ENCODE results near the gene C1orf122.
"Not testable (repeated sequence)": the region's sequence is repeated elsewhere in the genome, so short reads cannot be mapped to it uniquely, and the experiment has no call there.

The C1orf122 gene

DNA sequence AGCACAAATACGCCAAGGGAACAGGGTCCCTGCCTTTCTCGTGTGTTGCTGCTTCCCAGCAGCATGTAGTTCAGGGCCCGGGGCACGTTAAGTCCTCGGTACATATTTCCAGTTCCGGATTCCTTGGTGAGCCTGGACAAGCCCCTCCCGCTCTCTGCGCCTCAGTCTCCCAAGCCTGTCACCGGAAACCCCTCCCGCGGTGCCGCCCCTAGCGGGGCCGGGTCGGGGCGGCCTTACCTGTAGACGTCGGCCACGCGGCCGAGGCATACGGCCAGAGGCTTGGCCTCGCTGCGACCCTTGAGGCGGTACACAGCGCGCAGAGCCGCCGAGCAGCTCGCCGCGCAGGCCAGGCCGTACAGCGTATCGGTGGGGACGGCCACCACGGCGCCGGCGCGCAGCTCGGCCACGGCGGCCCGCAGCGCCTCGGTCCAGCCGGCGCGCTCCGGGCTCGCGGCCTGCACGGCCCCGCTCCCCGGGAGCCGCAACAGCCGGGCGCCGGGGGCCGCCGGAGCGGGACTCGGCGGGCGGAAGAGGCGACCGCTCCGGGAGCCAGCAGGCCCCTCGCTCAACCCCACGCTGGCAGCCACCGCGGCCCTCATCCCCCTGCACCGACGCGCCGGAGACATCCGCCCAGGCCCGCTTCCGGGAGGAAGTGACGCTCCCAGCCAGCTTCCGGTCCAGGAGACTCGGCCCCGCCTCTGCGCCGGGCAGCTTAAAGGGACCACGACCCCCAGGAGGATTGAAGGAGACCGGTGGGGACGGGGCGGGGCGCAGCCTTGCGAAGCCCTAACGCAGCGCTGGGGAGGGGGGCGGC is at the start of gene C1orf122, which contains the start of gene YRDC:
TSS of gene C1orf122 (plus strand) at position 236 of the 814 bp plus-strand sequence. CDS start 615 bp downstream, outside the sequence.
TSS of gene YRDC (minus strand) at position 654 of the 814 bp plus-strand sequence. CDS start at position 626, 28 bp downstream.
- DNase-seq (ENCODE audit: low spot score): peak; percentile 98
- FAIRE-seq: peak; percentile 68

DNA sequence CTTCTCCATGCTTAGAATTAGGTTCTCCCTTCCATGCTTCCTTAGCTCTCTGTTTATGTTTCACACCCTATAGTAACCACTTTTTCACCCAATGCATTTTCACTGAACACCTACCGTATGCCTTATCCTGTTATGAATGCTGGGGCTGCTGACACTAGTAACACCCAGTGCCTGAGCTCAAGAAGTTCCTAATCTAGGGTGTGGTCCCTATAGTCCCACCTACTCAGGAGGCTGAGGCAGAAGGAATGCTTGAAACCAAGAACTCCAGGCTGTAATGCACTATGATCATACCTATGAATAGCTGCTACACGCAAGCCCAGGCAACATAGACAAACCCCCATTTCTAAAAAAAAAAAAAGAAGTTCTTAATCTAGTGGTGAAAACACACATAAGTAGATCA is 48.1 kb upstream of the C1orf122 start:
- no peak for FAIRE-seq
- DNase-seq (ENCODE audit: low spot score): no peak

DNA sequence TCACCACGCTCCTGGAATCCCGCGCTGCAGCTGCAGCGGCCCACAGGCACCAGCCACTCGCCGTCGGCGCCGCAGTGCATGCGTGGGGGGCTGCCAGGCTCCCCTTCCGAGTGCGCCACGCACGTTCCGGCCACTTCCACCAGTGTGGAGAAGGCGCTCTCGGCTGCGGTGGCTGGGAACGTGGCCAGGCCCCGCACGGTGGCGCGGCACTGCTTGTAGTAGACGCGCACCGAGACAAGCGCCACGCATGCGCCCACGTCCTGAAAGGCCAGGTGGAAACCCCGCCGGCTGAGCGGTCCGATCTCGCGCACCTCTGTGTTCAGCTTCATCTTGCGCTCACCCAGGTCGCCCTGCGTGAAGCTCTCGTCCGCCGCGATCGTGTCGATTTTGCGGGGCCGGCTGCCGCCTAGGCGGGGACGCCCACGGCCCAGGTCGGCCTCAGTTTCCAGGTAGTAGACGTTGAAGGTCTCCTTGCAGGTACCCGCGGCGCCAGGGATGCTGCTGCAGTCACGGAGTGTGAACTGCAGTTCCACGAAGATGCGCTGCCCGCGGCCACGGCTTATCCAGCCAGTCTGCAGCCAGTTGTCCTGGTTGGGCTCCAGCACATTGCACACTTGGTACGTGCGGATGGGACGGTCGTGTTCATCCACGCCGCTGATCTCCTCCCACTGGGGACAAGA is 46.0 kb upstream of the C1orf122 start:
- FAIRE-seq (no peak), DNase-seq (ENCODE audit: low spot score) (no peak)

DNA sequence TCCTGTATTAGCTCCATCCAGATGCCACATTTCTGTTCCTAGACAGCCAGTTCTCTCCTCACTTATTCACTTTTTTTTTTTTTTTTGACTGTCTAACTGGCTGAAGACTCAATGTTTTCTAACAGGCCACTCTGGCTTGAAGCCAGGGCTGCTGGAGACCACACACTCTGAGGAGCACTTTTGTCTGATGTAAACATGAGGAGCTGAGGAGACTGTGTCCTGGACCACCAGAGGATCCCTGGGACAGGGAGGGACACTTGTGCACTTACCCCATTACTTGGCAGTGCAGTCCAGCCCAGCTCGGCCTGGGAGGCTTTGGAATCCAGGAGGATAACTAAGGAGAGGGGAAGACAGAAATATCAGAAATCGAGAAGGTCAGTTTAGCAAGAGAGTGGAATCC is 45.1 kb upstream of the C1orf122 start:
- no peak for FAIRE-seq
- DNase-seq (ENCODE audit: low spot score): no peak

DNA sequence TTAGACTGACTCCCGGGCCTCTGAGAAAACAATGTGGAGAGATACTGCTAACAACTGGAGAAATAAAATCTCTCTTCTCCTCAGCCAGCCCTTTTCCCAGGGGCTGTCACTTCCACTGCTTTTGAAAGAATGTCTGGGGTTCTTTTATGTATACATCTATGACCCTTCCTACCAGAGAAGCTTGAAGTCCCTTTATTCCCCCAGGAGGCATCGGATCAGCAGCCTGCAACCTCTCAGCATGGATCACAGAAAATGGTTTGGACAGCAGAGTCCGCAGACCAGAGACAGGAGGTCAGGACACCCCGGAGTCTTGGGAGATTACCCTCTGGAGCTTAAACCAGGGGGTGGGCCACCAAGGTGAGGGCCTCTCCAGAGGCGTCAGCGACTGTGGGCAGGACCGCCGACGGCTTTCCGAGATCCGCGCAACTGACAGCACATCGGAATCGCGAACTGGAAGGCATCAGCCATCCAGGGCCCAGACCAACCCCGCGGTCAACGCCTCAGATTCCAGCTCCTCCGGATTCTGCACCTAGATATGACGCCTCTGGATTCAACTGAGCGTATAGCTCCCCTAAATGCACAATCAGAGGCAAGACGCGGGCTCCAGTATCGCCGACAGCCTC is 43.7 kb upstream of the C1orf122 start:
- DNase-seq (ENCODE audit: low spot score): no peak
- no peak for FAIRE-seq

DNA sequence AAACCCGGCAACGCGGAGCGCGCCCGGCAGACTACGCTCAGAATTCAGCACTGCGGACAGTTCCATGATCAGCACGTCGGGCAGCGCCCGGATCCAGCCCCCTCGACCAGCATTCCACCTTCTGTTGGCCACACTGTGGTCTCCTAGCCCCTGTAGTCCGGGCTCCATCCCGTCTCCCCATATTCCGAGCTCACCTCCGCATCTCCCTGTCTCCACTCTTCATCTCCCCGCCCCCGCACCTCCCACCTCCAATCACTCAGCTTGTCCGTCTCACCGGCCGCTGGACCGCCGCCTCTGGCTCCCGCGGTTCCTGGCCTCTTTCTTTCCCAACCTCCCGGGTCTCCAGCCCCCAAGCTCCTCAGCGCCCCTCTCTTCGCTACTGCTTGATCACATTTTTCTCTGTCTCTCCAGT is 43.2 kb upstream of the C1orf122 start:
- DNase-seq (ENCODE audit: low spot score) (peak; percentile 67), FAIRE-seq (no peak)

DNA sequence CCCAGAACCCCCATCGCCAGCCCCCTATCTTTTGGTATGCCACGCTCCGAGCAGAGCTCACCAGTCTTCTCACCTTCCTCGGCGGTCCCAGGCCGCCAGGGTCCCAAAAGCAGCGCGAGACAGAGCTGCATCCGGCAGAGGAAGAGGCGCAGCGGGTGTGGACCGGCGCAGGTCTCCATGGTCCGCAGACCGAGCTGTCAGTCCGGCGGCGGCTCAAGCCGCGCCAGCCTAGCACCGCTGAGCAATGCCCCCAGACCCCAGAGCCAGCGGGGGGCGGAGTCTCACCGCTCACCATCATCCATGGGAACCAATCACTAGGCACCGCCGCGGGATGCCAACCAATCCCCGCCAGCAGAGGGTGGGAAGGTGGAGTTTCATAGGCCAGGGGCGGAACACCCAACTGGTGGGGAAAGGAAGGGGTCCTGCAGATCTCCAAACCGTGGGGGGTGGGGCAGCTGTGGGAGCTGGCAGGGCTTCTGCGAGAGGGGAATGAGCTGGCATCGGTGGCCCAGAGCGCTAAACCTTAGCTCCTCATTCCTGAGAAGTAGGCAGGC is 42.6 kb upstream of the C1orf122 start, which contains the start of gene EPHA10:
TSS of gene EPHA10 (minus strand) at position 233 of the 554 bp plus-strand sequence. CDS start at position 179, 54 bp downstream.
- no peak for FAIRE-seq
- no peak for DNase-seq (ENCODE audit: low spot score)

DNA sequence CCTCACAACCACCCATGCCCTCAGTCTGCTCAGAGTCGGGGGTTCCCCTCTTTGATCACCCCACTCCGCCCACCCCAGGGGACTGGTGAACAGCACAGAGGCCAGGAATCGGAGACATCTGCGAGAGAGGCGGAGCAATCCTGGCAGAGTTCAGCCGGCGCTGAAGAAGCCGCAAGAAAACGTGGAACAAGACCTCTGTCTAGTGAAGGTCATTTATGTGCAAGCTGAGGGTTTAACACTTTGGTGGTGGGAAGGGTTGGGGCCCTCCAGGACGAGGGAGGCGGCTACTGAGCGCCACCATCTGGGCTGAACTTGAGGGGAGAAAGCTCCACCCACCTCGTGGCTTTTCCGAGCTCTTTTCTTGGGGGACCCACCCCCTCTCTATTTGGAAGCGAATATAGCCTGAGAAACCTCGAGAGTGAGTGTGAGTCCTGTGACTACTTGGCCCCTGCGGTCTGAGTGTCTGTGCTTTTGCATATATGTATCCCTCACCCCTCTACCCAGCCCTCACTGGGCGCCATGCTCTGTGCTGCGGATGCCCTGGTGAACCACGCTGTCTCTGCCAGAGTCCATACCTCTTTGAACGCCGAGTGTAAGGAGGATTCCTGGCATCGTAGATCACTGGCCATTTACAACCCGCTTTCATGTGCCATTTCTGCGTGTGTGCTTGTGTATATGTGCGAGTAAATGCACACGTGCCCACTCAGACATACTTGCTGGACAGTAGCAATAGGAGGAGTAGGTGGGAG is 41.5 kb upstream of the C1orf122 start:
- FAIRE-seq: no peak
- no peak for DNase-seq (ENCODE audit: low spot score)

DNA sequence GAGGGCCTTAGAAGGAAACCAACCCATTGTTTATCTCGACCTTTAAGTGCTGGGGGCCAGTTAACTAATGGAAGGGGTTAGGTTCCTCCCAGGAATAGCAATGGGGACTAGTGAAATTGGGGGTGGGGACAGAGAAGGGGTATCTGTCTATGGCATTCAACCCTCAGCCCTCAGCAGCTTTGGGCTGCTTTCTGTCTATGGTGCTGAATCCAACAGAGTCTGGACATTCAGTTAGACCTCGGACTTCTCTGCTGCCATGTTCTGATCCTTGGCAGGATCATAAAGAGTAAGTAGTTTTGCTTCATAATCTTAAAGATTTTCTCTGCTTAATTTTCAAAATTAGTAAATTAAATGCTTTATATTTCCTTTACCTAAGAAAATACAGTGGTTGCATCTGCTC is 40.1 kb upstream of the C1orf122 start:
- DNase-seq (ENCODE audit: low spot score): no peak
- no peak for FAIRE-seq

DNA sequence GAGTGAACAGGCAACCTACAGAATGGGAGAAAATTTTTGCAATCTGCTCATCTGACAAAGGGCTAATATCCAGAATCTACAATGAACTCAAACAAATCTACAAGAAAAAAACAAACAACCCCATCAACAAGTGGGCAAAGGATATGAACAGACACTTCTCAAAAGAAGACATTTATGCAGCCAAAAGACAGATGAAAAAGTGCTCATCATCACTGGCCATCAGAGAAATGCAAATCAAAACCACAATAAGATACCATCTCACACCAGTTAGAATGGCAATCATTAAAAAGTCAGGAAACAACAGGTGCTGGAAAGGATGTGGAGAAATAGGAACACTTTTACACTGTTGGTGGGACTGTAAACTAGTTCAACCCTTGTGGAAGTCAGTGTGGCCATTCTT is 36.1 kb upstream of the C1orf122 start:
- not testable (repeated sequence) for FAIRE-seq; DNase-seq (ENCODE audit: low spot score)

DNA sequence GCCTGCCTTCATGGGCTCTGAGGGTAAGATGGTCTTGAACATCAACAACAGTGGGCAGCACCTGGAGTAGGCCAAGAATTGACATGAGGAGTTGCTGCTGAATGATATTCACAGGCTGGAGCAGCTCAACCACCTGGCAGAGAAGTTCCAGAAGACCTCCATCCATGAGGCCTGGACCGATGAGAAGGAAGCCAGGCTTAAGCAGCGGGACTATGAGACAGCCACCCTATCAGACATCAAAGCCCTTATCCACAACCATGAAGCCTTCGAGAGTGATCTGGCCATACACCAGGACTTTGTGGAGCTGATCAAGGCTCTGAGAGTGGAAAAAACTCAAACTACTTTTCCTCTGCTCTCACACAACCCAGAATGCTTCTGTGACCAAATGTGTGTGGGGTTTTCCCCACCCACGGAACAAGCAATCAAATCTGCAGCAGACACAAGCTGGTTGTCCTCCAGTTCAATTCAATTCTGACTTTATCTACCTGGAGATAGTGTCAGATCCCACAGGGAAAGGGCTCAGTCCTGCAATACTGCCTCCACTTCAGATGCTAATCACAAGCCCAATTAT is 30.6 kb upstream of the C1orf122 start:
- DNase-seq (ENCODE audit: low spot score): no peak
- FAIRE-seq: no peak

DNA sequence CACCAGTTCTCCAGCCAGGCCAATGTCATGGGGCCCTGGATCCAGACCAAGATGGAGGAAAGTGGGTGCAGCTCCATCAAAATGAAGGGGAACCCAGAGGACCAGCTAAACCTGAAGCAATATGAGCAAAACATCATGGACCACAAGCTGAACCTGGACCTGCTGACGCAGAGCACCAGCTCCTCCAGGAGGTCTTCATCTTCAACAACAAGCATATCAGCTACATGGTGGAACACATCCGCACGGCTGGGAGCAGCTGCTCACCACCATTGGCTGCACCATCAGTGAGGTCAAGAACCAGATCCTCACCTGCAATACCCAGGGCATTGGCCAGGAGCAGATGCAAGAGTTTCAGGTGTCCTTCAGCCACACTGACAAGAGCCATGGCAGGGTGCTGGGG is 28.9 kb upstream of the C1orf122 start:
- no peak for DNase-seq (ENCODE audit: low spot score)
- no peak for FAIRE-seq

DNA sequence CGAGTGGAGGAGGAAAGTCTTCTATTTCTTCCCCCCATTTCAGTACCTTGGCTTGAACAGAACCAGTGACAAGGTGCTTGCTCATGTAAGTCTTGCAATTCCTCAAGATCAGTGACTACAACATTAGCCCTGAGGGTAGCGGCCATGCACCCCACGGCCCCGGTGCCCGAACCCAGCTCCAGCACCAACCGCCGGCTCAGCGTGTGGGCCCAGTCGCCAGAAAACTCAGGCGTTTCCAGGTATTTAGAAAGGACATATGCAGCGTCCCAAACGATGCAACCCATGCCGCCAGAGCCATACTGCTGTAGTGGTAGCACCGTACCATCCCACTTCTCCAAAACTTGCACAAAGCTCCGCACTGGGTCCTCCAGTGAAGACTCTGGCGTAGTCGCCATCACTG is 25.1 kb upstream of the C1orf122 start:
- DNase-seq (ENCODE audit: low spot score) (no peak), FAIRE-seq (no peak)

DNA sequence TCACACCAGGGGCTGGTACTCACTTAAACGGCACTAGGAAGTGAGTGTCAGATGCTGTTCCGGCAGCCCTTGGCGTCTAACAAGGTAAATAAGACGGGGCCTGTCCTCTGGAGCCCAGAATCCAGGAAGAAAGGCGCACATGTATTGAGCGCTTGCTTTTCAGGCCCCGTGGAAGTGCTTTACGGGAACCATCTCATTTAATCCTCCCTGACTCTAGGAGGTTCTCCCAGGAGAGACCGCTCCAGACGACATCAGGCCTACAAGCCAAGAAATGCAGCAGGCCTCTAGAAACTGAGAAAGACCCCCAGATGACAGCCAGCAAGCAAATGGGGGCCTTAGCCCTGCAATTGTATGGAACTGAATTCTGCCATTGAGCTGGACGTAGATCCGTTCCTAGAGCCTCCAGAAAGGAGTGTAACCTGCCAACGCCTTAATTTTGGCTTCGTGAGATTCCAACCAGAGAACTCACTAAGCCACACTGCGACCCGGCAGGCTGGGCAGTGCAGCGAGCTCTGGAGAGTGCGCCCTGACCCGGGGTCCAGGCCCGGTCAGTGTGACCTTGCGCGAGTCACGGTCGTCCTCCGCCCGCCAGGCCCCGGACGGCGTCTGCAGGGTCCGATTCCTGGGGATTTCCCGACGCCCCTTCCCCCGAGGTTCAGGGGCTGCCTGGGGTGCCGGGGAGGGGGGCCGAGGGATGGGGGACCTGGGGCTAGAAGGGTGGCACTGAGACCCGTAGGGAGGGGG is 14.5 kb upstream of the C1orf122 start:
- DNase-seq (ENCODE audit: low spot score) (peak; percentile 10), FAIRE-seq (no peak)

DNA sequence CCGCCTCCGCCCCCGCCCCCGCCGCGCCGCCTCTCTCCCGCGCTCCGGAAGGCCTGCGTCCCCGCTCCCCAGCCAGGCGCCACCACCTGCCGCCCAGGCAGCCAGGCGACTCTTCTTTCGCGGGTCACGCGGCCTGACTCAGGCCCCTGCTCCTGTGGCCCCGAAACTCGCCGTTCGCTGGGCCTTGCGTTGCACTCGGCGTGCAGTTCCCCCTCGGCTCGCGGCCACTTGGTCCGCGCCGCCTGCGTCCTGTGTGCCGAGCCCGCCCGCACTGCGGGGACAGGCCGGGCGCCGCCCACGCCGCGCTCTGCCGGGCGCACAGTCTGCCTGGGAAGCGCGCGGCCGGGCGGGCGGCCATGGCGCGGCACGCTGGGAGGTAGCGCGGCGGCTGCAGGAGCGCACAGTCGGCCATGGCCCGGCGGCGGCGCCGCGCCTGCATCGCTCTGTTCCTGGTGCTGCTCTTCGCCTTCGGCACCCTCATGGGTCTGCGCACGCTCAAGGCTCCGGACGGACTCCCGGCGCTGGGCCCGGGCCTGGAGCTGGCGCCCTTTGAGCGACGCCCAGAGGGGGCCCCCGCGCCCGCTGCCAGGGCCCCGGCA is 13.7 kb upstream of the C1orf122 start, which contains the start of gene MANEAL:
TSS of gene MANEAL (plus strand) at position 75 of the 599 bp plus-strand sequence. CDS start at position 411, 336 bp downstream.
- DNase-seq (ENCODE audit: low spot score): peak; percentile 81
- peak; percentile 74 for FAIRE-seq

DNA sequence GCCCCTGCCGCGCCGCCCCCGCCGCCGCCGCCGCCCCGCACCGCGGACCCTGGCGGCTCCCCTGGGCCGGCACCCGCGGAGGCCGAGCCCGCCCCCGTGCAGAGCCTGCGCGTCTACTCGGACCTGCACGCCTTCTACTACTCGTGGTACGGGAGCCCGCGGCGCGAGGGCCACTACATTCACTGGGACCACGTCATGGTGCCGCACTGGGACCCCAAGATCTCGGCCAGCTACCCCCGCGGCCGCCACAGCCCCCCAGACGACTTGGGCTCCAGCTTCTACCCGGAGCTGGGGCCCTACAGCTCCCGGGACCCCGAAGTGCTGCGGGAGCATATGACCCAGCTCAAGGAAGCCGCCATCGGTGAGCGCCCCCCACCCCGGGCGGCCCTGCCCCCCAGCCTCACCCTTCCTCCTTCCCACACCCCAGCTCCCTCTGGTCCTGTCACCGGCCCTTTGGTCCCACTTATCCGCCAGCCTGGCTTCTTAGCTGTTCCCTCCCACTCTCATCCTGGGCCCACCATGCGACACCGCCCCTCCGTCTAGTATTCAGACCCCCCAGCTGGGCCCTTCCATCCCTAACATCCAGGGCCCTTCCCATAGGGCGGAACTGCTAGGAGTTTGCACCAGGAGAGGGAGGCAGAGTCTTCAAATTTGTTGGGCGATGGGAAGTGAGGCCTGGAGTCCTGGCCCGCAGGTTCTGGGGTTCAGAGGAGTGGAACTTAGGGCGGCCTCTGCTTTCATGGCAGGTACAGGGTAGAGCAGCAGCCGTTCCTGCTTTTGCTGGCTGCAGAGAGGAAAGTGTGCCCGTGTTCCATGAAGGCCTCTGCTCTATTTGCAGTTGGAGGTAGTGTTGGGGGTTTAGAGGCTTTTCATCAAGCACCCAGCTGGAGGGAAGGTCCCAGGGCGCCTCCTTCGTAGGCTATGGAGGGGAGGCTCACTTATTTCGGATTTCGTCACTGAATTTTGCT is 12.9 kb upstream of the C1orf122 start:
- no peak for FAIRE-seq
- DNase-seq (ENCODE audit: low spot score): no peak

DNA sequence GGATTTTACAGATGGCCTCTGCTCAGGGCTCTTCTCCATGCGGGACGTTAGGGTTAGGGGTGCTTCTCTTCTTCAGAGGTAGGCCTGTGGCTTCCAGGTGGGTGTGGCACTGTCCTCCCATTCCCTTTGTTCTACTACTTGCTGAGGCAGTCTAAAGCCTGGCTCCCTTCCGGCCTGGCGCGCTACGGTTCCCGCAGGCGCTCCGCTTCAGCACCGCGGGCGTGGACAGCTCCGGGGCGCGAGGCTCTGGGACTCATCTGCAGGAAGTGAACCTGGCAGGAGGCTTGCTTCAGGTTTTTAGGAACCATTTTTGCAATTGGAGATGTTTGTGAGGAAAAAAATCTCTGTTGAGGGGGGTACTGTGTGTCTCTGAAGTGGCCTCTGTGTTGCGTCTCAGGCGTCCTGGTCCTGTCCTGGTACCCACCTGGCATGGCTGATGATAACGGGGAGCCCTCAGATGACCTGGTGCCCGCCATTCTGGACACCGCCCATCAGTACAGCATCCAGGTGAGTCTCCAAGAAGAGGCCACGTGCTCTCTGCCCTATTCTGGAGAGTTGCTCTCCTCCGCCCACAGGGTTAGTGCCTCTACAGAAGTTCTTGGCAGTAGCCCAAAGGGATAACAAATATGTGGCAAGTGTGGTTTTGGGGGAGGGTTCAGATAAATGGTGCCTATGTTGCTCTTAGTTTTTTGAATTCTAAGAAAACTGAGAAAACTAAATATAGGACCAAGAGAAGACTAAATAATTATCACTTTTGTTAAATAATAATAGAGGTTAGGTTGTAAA is 12.1 kb upstream of the C1orf122 start:
- no peak for FAIRE-seq
- DNase-seq (ENCODE audit: low spot score): peak; percentile 45

All from urothelium cell line (cell line).